ENCODE measurements around the gene SLC25A12.

- TF ChIP-seq CTCF (IDR thresholded peaks at IDR 0.05; ENCODE audit: low read depth, low read length, poor library complexity, severe bottlenecking) (no peak), EZH2phosphoT487 (IDR thresholded peaks at IDR 0.05; ENCODE audit: borderline replicate concordance, low read length) (no peak)
These were observed 131.0 kb downstream of the SLC25A12 start for GRCh38 chr2:171762879-171763573.
